ENCODE data around the gene CH25H.

Gene CH25H

GRCh38 chr10:89159316-89159715 is 47.8 kb downstream of the CH25H start:
- DNase-seq = no peak

GRCh38 chr10:89158446-89158845 is 48.7 kb downstream of the CH25H start:
- DNase-seq = no peak

GRCh38 chr10:89156161-89156835 is 50.8 kb downstream of the CH25H start:
- DNase-seq = no peak

Data from hypothalamus (tissue), 51 donors.